ENCODE data around the gene MYO5B.

DNA sequence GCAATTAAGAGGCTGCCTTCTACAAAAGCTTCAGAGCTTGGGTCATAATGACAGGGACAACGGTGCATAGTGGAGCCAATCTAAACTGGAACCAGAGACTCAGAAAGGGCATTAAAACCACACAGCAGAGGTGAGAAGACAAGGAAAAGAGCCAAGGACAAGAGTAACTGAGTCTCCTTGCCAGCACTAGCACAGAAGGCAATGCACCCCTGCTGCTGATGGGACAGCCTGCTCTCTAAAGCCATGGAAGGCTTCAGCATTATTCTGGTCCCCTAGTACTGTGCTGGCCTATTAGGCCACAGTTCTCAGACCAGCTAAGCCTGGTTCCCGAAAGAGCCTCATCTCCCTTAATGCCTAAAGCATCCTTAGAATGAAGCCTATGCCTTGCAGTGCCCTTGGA lies 15.5 kb downstream of the MYO5B start:
- TF ChIP-seq, protein P1, sequence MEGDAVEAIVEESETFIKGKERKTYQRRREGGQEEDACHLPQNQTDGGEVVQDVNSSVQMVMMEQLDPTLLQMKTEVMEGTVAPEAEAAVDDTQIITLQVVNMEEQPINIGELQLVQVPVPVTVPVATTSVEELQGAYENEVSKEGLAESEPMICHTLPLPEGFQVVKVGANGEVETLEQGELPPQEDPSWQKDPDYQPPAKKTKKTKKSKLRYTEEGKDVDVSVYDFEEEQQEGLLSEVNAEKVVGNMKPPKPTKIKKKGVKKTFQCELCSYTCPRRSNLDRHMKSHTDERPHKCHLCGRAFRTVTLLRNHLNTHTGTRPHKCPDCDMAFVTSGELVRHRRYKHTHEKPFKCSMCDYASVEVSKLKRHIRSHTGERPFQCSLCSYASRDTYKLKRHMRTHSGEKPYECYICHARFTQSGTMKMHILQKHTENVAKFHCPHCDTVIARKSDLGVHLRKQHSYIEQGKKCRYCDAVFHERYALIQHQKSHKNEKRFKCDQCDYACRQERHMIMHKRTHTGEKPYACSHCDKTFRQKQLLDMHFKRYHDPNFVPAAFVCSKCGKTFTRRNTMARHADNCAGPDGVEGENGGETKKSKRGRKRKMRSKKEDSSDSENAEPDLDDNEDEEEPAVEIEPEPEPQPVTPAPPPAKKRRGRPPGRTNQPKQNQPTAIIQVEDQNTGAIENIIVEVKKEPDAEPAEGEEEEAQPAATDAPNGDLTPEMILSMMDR (IDR thresholded peaks at IDR 0.05), result no peak
- TF ChIP-seq EZH2 (IDR thresholded peaks at IDR 0.05; ENCODE audit: borderline replicate concordance, insufficient read depth, low read depth, low read length, poor library complexity, severe bottlenecking), result no peak

Measured in B cell (primary cell).